GM12875 (cell line): Measurements from ENCODE around the gene SIM1.

ENCODE experiments used
- H3K4me3 ChIP-seq: one replicate; pipeline ENCODE4 v1.5.1; 2011; ENCODE audit warnings: low read depth, low read length, control low read depth
- TF ChIP-seq, protein P1 (sequence below): IDR thresholded peaks from 2 replicates; pipeline ENCODE4 v1.5.1; 2011; ENCODE audit warnings: low read depth, mild to moderate bottlenecking, control low read depth, inconsistent platforms, low read length, moderate library complexity, borderline replicate concordance; ENCODE audit not compliant: insufficient read depth

The SIM1 gene

DNA sequence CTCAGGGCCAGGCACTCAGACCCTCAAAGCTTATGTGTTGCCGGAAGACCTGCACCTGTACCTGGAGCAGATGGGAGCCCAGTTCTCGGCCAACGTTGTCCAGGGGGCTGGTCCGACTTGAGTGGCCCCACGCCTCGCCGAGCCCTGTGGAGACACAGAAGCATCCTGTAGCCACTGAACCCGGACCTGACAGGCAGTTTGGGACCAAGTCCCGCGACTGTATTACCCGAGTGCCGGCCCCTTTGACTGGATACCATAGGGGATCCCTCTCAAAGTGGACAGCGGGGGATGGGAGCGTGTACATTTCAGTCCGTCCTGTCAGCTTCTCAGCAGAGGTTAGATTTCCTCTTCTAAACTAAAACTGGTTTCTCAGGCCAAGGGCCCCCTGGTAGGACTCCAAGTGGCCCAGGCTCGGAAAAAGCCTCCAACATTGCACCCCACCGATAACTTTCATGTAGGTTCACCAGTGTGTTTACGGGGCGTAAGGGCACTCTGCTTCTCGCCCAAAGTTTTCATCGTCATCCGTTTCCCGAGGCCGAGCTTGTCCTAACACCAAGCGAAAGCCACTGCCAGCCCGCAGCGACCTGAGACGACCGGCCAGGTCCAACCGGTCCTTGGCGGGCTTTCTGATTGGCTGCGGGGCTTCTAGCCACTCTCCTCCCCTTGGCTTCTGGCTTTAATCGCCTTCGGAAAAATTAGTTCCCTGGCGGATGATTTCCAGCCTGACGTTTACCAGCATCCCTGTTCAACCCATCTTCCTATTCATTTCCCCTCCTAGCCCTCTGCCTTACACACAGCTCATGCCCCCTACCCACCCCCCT, 10.8 kb downstream of the SIM1 start:
- no peak overlapping the region for H3K4me3 ChIP-seq
- TF ChIP-seq, protein P1, sequence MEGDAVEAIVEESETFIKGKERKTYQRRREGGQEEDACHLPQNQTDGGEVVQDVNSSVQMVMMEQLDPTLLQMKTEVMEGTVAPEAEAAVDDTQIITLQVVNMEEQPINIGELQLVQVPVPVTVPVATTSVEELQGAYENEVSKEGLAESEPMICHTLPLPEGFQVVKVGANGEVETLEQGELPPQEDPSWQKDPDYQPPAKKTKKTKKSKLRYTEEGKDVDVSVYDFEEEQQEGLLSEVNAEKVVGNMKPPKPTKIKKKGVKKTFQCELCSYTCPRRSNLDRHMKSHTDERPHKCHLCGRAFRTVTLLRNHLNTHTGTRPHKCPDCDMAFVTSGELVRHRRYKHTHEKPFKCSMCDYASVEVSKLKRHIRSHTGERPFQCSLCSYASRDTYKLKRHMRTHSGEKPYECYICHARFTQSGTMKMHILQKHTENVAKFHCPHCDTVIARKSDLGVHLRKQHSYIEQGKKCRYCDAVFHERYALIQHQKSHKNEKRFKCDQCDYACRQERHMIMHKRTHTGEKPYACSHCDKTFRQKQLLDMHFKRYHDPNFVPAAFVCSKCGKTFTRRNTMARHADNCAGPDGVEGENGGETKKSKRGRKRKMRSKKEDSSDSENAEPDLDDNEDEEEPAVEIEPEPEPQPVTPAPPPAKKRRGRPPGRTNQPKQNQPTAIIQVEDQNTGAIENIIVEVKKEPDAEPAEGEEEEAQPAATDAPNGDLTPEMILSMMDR = no peak

DNA sequence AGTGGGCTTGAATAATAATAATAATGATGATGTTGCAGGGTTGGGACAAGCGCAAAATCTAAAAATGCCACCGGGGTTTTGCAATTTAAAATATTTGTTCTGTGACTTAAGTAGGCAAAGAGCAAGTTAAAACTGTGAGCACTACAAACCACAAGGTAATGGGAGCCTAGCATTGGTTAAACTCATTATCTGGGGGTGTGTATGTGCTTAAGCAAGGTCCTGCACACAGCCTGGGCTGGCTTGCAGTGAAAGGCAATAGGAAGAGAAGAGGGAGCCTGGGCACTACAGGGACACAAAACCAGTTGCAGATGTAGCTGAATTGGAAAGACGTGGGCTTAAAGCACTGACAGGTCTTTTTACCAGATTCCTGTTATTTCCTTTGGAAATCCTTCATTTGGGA, 11.7 kb downstream of the SIM1 start:
- TF ChIP-seq, protein P1 = no peak
- no peak overlapping the region for H3K4me3 ChIP-seq

DNA sequence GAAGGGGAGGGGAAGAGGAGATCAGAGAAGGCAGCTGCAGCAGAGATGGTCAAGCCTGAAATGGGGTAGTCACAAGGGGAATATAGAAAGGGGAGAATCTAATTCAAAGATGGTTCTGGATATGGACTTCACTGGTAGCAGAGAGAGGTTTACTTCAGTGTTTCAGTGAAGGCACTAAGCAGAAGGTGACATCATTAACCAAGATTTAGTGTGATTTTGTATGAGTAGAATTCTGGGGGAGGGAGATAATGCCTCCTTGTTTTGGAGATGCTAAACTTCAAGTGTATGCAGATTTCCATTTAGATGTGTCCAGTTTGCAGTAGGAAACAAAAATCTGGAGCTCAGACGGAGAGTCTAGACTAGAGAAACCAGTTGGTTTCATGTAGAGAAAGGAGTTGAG, 13.1 kb downstream of the SIM1 start:
- no peak overlapping the region for H3K4me3 ChIP-seq
- TF ChIP-seq, protein P1 = no peak

DNA sequence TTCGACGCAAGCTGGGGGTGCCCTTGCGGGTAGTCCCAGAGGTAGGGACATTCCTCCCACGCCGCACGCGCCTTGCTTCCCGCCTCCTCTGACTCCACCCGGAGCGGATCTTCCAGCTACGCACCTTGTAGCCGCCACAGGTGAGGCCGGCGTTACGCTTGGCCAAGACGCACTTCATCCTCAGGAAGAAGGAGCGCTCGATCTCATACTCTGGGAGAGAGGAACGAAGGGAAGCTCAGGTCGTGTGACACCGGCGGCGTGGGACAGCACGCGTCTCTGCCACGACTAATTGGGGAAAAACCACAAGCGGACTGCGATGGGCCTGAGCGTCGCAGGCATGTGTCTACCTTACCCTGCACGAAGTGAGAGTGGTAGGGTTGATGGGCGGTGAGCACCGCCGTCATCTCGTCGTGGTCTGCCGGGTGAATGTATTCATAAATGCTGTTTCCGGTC, 15.5 kb downstream of the SIM1 start:
- no peak overlapping the region for H3K4me3 ChIP-seq
- TF ChIP-seq, protein P1 = no peak

DNA sequence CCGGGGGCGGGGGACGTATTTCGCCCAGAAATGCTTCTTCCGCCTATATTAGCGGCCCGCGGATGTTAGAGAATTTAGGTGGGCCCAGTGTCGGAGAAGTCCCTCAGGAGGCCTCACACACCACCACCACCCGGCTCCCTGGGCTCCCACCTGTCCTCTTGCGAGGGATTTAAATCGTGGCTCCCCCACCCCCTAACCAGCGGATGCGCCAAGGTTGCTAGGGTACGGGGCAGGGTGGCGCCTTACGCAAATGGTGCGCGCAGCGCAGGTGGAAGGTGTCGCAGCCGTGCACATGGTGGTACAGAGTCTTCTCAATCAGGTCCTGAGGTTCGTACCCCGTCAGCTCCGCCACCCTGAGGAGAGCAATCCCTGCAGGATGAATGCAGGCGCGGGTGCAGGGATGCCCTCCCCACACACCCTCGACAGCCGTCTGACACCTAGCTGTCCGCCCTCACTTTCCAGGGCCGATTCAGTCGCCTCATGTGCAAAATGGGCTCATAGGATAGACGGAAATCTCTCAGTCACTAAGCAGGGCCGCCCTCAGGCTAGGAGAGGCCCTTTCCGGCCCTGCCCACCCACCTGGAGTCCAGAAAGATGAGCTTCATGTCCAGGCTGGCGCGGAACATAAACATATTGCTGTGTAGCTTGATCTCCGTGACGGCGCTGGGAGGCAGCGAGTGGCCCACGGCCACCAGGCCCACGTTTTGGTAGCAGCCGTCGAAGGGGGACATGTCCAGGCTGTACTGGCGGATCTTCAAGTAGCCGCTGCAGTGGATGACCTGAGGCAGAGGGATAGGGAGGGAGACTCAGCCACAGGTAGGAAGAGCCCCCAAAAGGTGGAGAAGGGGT, 16.6 kb downstream of the SIM1 start:
- H3K4me3 ChIP-seq = no peak overlapping the region
- TF ChIP-seq, protein P1 = no peak

DNA sequence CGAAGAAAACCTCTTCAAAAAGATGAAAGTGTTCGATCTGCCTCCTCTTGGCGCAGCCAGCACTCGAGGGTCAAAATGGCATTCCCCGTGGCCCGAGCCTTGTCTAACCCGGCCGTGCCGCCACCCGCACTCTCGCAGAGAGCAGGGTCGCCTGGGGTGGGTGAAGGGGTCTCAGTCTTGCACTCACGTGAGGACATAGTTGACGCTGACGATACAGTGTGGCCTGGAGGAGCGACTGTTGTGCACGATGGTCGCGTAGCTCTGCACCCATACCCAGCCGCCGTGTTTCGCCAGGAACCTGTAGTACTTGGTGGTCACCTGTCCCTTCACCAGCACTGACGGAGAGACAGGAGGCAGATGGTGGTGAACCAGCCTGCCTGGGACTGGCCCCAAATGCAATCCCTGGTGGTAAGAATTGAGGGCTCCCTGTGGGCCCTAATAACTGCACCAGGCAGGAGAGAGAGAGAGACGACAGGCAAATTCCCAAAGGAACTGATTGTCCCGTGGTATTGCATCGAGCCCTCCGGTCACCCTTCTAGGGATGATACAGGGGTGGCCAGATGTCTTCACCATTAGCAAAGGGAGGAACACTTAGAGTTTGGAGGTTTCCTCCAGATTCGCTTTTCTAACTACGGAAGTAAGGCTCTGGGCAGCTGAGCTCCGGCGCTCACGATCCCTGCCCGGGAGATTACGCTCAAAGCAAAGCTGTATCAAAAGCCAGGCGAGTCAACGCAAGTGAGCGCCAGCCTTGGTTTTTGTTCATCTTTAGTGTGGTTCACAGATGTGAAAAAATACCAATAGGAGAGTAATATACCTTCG, 17.4 kb downstream of the SIM1 start:
- no peak overlapping the region for H3K4me3 ChIP-seq
- TF ChIP-seq, protein P1 = no peak
